DND-41 (cell line): Measurements from ENCODE around the gene RALGDS.

ENCODE experiments used
- ATAC-seq: fragments of 200-7000 bp; cut with Tn5 transposase; 3 replicates; pipeline ENCODE4 v1.9.1; 2021; ENCODE audit warnings: low read depth; ENCODE audit not compliant: insufficient read depth
- DNase-seq: peaks from one replicate; pipeline ENCODE4 v3.0.0-alpha.2; 2020
- H2AFZ ChIP-seq: 2 replicates; pipeline ENCODE4 v1.6.0; 2012; ENCODE audit warnings: low read depth, low read length
- H3K27ac ChIP-seq: 2 replicates; pipeline ENCODE4 v1.5.1; 2012; ENCODE audit warnings: low read length, inconsistent platforms
- H3K27me3 ChIP-seq: fragments of 200-600 bp; sonication (generic); 2 replicates; pipeline ENCODE4 v1.6.0; 2012; ENCODE audit warnings: low read length, mild to moderate bottlenecking, inconsistent platforms; ENCODE audit not compliant: insufficient read depth, poor library complexity
- H3K36me3 ChIP-seq: 2 replicates; pipeline ENCODE4 v1.5.1; 2012; ENCODE audit warnings: low read length, inconsistent platforms; ENCODE audit not compliant: insufficient read depth
- H3K4me1 ChIP-seq: 2 replicates; pipeline ENCODE4 v1.5.1; 2012; ENCODE audit warnings: mild to moderate bottlenecking, low read length; ENCODE audit not compliant: insufficient read depth
- H3K4me2 ChIP-seq: 2 replicates; pipeline ENCODE4 v1.6.0; 2012; ENCODE audit warnings: mild to moderate bottlenecking, moderate library complexity, low read length, inconsistent platforms; ENCODE audit not compliant: insufficient read depth
- H3K4me3 ChIP-seq, 2 experiments: fragments of 200-600 bp in 1 of 2; shearing (Covaris generic) in 1 of 2; 2 replicates each; pipeline ENCODE4 v1.5.1; 2012 to 2016; ENCODE audit warnings: inconsistent platforms in 2 of 2, low read length in 2 of 2, mild to moderate bottlenecking in 2 of 2, low read depth in 1 of 2, moderate library complexity in 1 of 2
- H3K79me2 ChIP-seq: 2 replicates; pipeline ENCODE4 v1.6.0; 2012; ENCODE audit warnings: low read length, inconsistent platforms; ENCODE audit not compliant: insufficient read depth
- H3K9ac ChIP-seq: 2 replicates; pipeline ENCODE4 v1.6.0; 2012; ENCODE audit warnings: low read depth, mild to moderate bottlenecking, inconsistent platforms, low read length, moderate library complexity
- H3K9me3 ChIP-seq: 2 replicates; pipeline ENCODE4 v1.5.1; 2012; ENCODE audit warnings: low read length, moderate library complexity, mild to moderate bottlenecking, inconsistent platforms; ENCODE audit not compliant: insufficient read depth, severe bottlenecking
- H4K20me1 ChIP-seq: 2 replicates; pipeline ENCODE4 v1.6.0; 2012; ENCODE audit warnings: low read length; ENCODE audit not compliant: insufficient read depth
- EZH2 ChIP-seq: IDR thresholded peaks from 3 replicates; pipeline ENCODE4 v1.6.1; 2012; ENCODE audit warnings: borderline replicate concordance, low read depth, mild to moderate bottlenecking, moderate library complexity, low read length, inconsistent platforms; ENCODE audit not compliant: severe bottlenecking
- TF ChIP-seq, protein P1 (sequence below): IDR thresholded peaks from 2 replicates; pipeline ENCODE4 v1.5.1; 2012; ENCODE audit warnings: borderline replicate concordance, low read length, moderate library complexity, mild to moderate bottlenecking; ENCODE audit not compliant: poor library complexity, severe bottlenecking; ENCODE audit errors: extremely low read depth

Gene RALGDS

DNA sequence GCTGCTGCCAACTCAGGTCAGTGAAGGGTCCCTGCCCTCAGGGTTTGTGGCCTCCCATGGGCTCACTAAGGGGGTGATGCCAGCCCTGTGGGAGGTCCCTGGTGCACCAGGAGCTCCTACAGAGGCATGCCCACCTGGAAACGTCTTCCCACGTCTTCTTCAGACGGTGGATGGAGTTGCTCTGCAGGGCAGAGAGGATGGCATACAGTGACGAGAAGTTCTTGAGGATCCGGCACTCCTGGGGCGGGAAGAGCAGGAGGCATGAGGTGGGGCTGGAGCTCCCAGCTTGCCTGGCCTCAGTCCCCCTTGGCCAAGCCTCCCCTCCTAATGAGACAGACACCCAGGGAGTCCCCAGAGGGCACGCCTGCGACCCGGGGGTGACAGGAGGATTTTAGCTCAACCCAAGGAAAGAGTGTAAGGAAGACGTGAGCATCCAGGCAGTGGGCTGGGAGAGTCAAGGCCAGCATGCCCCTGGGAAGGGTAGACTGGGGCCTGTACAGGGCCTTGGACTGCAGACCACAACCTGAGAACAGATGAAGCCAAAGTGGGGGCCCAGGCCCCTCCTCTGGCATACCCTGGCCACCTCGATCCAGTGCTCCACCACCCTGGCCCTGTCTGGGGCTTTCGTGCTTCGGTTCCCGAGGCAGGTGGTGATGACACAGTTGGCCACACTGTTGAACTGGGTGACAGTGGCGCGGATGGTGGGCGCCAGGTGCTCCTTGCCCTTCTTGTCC lies 14.4 kb downstream of the RALGDS start:
- Histone ChIP-seq H3K4me2 (no peak overlapping the region), H2AFZ (no peak overlapping the region), H4K20me1 (peaks cover 11% of the 10 kb centered on the region; the same call in 1 of the 2 replicates), H3K36me3 (peaks cover 84% of the 10 kb centered on the region), H3K79me2 (no peaks in the 10 kb centered on the region), H3K9me3 (no peaks in the 10 kb centered on the region), H3K4me3 (no peak overlapping the region), H3K4me1 (no peaks in the 10 kb centered on the region), H3K27me3 (no peaks in the 10 kb centered on the region), H3K9ac (no peak overlapping the region), H3K27ac (no peak overlapping the region)
- DNase-seq (no peak), ATAC-seq (no peak)
- no peak for TF ChIP-seq EZH2
- TF ChIP-seq, protein P1, sequence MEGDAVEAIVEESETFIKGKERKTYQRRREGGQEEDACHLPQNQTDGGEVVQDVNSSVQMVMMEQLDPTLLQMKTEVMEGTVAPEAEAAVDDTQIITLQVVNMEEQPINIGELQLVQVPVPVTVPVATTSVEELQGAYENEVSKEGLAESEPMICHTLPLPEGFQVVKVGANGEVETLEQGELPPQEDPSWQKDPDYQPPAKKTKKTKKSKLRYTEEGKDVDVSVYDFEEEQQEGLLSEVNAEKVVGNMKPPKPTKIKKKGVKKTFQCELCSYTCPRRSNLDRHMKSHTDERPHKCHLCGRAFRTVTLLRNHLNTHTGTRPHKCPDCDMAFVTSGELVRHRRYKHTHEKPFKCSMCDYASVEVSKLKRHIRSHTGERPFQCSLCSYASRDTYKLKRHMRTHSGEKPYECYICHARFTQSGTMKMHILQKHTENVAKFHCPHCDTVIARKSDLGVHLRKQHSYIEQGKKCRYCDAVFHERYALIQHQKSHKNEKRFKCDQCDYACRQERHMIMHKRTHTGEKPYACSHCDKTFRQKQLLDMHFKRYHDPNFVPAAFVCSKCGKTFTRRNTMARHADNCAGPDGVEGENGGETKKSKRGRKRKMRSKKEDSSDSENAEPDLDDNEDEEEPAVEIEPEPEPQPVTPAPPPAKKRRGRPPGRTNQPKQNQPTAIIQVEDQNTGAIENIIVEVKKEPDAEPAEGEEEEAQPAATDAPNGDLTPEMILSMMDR = no peak

DNA sequence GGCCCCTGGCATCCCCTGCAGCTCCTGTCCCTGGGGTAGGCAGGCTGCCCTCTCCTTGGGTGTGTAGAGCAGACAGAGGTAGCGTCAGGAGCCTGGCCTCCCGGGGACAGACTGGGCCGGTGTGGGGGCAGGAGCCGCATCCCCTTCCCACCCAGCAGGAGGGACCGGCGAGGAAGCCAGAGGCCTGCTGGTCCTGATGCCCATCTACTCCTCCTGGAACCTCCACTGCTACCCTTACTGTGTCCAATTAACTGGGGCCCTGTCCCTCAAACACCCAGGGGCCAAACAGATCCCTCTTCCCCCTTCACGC lies 15.6 kb downstream of the RALGDS start:
- Histone ChIP-seq H4K20me1 (peaks cover 8% of the 10 kb centered on the region; the same call in 1 of the 2 replicates), H3K27me3 (no peaks in the 10 kb centered on the region), H3K36me3 (peaks cover 93% of the 10 kb centered on the region), H2AFZ (no peak overlapping the region), H3K27ac (no peak overlapping the region), H3K4me1 (no peaks in the 10 kb centered on the region), H3K9me3 (no peaks in the 10 kb centered on the region), H3K9ac (no peak overlapping the region), H3K4me2 (no peak overlapping the region), H3K79me2 (no peaks in the 10 kb centered on the region), H3K4me3 (no peak overlapping the region)
- TF ChIP-seq EZH2 = no peak
- TF ChIP-seq, protein P1 = no peak
- DNase-seq = no peak
- ATAC-seq = no peak

DNA sequence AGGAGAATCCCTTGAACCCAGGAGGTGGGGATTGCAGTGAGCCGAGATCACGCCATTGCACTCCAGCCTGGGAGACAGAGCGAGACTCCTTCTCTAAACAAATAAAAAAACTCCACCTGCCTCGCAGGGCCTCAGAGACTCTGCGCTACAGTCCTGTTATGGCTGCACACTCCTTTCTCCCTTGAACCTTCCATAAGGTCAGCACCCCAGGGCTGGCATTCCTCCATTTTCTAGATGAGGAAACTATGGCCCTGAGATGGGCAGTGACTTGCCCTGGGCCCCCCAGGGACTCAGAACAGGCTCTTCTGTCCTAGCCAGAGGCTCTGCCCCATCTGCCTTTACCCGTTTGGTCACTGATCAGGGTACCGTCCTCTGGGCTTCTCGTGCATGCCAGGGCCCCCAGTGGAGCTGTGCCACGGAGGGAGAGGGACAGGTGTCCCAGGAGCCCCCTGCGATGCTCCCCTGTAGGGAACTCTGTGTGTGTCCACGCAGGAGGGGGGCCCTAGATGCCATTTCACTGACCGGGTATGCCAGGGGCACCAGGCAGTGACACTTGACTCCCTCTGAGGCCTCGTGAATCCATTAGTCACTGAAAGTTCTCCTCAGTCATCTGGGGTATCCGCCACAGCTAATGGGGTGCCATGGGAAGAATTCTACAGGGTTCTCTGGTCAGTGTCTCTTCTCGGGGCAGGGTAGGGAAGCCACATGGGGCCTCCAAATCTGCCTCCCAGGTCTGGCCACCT lies 16.2 kb downstream of the RALGDS start:
- H3K36me3 ChIP-seq = peaks cover 93% of the 10 kb centered on the region

More for the DNA sequence above, 16.2 kb downstream of the RALGDS start:
- Histone ChIP-seq H3K9ac (no peak overlapping the region), H3K27ac (no peak overlapping the region), H3K79me2 (no peaks in the 10 kb centered on the region), H2AFZ (no peak overlapping the region), H4K20me1 (peaks cover 8% of the 10 kb centered on the region; the same call in 1 of the 2 replicates), H3K4me3 (no peak overlapping the region), H3K4me2 (no peak overlapping the region), H3K4me1 (no peaks in the 10 kb centered on the region), H3K9me3 (no peaks in the 10 kb centered on the region), H3K27me3 (no peaks in the 10 kb centered on the region)
- TF ChIP-seq, protein P1 = no peak
- no peak for TF ChIP-seq EZH2
- no peak for DNase-seq
- no peak for ATAC-seq
